Measurements from ENCODE around the gene DCAF6.

DNA sequence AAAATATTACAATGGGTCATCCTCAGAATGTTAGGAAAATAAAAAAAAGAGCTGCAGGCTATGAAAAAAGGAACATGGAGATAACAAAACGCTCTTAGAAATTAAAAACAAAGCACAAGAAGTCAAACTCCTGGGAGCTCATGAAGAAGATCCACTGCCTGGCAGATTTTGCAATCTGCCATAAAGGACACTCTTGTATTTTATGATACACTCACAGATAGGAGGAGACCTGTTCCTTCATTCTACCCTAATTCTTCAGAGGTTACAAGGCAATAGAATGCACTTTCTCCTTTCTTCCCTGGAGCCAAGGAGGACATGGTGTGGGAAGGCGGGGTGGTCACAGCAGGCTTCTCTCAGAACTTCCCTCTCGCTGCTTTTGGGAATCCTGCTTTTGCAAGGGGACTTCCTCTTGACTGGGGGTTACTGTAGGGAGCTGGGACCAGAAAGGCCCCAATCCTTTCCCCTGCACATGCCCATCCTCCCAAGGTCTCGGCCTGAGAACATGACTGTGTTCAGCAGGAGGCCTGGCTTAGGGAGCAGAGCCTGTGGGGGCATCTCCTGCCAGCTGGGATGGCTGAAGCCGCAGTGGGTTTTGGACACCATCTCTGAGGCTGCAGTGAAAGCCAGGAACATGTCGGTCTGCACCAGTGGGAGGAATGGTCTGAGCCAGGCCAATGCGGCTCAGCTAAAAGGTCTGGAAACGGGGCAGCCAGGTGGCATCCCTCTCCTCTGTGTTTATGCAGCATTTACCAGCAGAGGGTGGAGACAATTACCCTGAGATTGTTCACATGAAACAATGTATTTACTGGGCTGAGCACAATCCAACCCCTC is 155.5 kb downstream of the DCAF6 start:
- TF ChIP-seq CTCF (IDR thresholded peaks at IDR 0.05; ENCODE audit: insufficient read depth, low read length), result no peak
- TF ChIP-seq POLR2AphosphoS5 (IDR thresholded peaks at IDR 0.05; ENCODE audit: low read depth), result no peak
